Erythroblast (primary cell): ENCODE data around the gene TACR2.

Experiments
- GATA1 ChIP-seq: IDR thresholded peaks from 2 replicates; pipeline ENCODE4 v1.6.1; 2011; ENCODE audit warnings: low read depth, mild to moderate bottlenecking, control low read depth, low read length, moderate library complexity
- POLR2A ChIP-seq: IDR thresholded peaks from 2 replicates; pipeline ENCODE4 v1.6.1; 2011; ENCODE audit warnings: mild to moderate bottlenecking, low read length

DNA sequence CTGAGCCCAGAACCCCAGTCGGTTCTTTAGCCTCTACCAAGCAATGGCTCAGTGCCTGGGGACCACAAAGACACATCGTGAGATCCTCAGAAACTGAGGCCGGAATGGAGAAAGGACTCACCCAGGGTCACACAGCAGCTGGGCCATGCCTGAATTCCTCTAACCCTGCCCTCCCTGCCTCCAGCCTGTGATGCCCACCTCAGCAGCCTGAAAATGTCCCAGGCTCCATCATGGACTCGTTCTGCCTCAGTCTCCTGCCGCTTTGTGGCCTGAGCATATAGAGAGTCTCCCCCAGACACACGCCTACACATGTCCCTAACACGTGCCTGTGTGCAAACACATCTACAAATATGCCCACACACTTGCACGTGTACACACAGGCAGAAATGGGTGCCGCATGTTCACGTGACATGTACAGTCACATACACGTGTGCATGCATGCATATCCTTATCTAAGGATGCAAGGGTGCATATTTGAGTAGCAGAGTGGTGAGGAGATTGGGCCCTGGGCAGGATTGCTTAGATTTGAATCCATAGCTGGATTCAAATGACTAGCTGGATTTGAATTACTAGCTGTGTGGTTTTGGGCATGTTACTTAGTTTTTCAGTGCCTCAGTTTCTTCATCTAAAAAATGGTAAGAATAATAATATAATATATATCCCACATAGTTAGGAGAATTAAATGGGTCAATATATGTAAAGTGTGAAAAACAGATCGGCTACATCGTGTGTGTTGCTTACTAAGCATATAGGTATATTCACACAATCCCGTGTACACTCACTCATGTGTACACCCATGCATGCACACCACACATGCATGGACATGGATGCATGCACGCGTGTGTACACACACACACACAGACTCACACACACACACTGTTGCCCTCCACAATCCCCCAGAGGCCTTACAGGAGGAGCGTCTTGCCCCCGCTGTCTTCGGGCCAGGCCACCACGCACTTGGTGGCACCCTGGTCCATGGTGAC, 2.4 kb downstream of the TACR2 start:
- TF ChIP-seq POLR2A (no peak), GATA1 (no peak)
